Omental fat pad (tissue), 4 donors: ENCODE data around the gene SUSD2. TPM values are rescaled to one million over a fixed set of nuclear protein-coding genes. Genes with fewer than 3 reads are reported as not detected.

Experiments used
- ATAC-seq: fragments of 150-250 bp; one replicate; pipeline ENCODE4 v1.9.1; 2016; ENCODE audit warnings: mild to moderate bottlenecking, moderate library complexity; ENCODE audit not compliant: low FRiP score
- DNase-seq: peaks from one replicate; pipeline ENCODE4 v3.0.0-alpha.2; 2019; ENCODE audit warnings: low spot score
- CTCF ChIP-seq, 3 donors: fragments of 450-650 bp; IDR thresholded peaks; one replicate each; pipeline ENCODE4 v1.5.1; 2016 to 2017; ENCODE audit warnings: antibody characterized with exemption in 3 of 3, mild to moderate bottlenecking in 3 of 3, moderate library complexity in 2 of 3
- total RNA-seq, 4 donors: library from RNA; depleted of rRNA; stranded (reverse); fragments of >200 nt; gene quantifications; one replicate each; pipeline ENCODE4 v1.1.0, GENCODE V29; 2016

SUSD2 gene
- total RNA-seq, 4 donors from 2014 or later: 2.3 to 8.0 (median 4.7) TPM

GRCh38 chr22:24184057-24184798 is 2.9 kb downstream of the SUSD2 start:
- no peak for TF ChIP-seq CTCF (IDR thresholded peaks at IDR 0.05)
- ATAC-seq (no peak), DNase-seq (no peak)

- DNase-seq (no peak), ATAC-seq (no peak)
- TF ChIP-seq CTCF (IDR thresholded peaks at IDR 0.05): no peak
These were observed 3.8 kb downstream of the SUSD2 start for GRCh38 chr22:24185001-24185500.

- DNase-seq: no peak
- no peak for TF ChIP-seq CTCF (IDR thresholded peaks at IDR 0.05)
- no peak for ATAC-seq
These were observed 4.4 kb downstream of the SUSD2 start for GRCh38 chr22:24185501-24186351.

- ATAC-seq (no peak), DNase-seq (no peak)
- no peak for TF ChIP-seq CTCF (IDR thresholded peaks at IDR 0.05)
These were observed 5.1 kb downstream of the SUSD2 start for GRCh38 chr22:24186352-24186740.

GRCh38 chr22:24186892-24187670 is 5.8 kb downstream of the SUSD2 start:
- ATAC-seq (no peak), DNase-seq (no peak)
- no peak for TF ChIP-seq CTCF (IDR thresholded peaks at IDR 0.05)

GRCh38 chr22:24187731-24188644 is 6.7 kb downstream of the SUSD2 start:
- TF ChIP-seq CTCF (IDR thresholded peaks at IDR 0.05): no peak
- DNase-seq (no peak), ATAC-seq (no peak)
